T47D (cell line): ENCODE results near the gene PDE4D.

Experiments
- DNase-seq, 2 experiments: peaks; one replicate each; pipeline versions ENCODE4 v3.0.0 to v3.0.0-alpha.2; 2011 to 2012; ENCODE audit warnings: low read depth in 1 of 2, low spot score in 1 of 2
- JUND ChIP-seq: IDR thresholded peaks from 2 replicates; pipeline ENCODE4 v1.6.1; 2012; ENCODE audit warnings: low read depth
- in situ Hi-C: cut with HindIII; loops from 2 replicates; pipeline ENCODE4 v1.10.0; 2016; ENCODE audit warnings: low sequenced_read_pairs, low pct_unique_long_range_greater_than_20kb

PDE4D gene

DNA sequence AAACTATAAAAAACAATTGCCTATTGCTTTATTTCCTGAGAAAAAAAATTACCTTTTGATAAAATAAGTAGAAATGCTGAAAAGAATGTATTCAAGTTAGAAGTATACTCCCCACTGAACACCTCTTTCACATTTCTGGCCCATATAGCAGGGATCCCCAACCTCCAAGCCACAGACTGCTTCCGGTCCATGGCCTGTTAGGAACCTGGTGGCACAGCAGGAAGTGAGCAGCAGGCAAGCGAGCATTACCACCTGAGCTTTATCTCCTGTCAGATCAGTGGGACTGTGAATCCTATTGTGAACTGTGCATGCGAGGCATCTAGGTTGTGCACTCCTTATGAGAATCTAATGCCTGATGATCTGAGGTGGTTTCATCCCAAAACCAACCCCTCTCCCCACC is 746.8 kb downstream of the PDE4D start:
- no peak for TF ChIP-seq JUND
- DNase-seq, result no peak
- in situ Hi-C loops, result no loop called here

DNA sequence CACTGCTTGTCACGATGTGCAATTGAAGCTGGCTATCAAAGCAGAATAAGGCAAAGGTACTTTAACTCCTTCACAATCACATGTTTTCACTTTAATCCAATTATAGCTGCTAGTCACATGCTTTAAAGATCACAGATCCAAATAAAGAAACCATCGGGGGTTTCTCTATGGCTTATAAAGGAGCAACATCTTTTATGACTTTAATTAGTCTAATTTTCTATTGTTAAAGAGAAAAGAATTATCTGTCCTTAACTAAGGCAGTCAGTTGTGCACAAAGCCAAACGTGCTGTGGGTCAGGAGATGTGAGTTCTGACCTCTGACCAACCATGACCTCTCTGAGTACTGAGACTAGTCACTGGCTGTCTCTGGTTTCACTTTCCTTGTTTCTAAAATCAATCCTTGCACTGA is 749.6 kb downstream of the PDE4D start:
- in situ Hi-C loops, result no loop called here
- DNase-seq, result no peak
- no peak for TF ChIP-seq JUND

DNA sequence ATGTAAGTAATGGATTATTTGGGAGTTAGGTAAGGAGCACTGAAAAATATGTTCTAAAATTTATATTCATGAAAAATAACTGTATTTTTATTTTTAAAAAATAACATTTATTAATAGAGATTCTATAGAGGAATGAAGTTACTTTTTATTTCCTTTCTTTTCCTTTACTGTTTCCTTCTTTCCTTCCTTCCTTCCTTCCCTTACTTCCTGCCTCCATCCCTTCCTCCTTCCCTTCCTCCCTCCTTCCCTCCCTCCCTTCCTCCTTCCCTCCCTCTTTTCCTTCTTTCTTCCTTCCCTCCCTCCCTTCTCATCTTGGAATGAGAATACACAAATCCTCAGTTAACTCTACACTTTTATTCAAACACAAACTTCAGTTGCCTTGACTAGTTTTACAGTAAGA is 750.6 kb downstream of the PDE4D start:
- no peak for TF ChIP-seq JUND
- no peak for DNase-seq
- in situ Hi-C loops, result no loop called here

DNA sequence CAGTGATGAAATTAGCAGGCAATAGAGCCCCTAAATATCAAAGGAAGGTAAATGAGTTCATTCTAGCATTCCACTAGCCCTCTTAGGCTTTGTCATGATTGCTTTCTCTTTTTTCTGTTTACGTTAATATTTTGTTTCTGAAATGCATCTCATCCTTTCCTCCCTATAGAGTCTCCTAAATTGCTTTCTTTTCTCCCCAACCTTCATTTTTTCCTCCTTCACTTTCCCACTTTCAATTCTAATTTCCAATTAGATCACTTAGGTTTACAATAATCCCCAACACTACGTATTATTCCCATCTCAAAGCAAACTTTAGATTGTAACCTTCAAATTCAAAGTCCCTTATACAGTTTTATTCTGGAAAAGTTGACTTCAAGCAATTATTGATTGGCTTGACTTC is 751.4 kb downstream of the PDE4D start:
- in situ Hi-C loops, result no loop called here
- no peak for TF ChIP-seq JUND
- DNase-seq, result no peak

DNA sequence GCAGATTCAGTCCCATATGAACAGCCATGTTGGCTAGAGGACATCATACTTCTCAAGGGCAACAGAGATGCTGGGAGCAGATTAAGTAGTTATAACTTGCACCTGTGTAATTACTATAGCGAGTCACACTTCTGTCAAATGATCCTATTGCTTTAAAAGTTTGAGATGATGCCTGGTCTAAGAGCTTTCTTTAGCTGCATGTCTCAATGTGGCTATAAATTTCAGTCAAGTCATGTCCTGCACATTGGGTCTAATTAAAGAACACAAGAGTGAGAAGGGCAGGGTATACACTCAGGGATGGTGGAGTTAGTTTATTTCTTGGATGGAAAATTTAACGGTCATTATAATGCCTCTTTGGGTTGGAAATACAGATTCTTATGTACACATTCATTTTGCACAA is 753.4 kb downstream of the PDE4D start:
- DNase-seq, result no peak
- TF ChIP-seq JUND, result no peak
- in situ Hi-C loops, result no loop called here

DNA sequence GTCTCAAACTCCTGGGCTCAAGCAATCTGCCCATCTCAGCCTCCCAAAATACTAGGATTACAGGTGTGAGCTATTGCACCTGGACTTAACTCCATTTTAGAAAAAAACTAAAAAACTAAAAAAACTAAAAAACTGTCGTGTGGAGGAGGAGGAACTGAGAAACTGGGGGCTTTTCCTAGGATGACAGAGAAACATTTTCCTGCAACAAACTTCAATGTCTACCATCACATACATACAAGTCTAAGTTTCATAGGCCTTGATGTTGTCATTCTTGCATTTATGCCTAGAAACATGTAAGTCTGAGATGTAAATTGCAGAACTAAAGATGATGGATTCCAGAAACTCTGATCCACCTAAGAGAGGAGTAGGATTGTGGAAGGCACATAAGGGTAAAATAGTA is 753.8 kb downstream of the PDE4D start:
- in situ Hi-C loops, result no loop called here
- no peak for DNase-seq
- TF ChIP-seq JUND, result no peak

DNA sequence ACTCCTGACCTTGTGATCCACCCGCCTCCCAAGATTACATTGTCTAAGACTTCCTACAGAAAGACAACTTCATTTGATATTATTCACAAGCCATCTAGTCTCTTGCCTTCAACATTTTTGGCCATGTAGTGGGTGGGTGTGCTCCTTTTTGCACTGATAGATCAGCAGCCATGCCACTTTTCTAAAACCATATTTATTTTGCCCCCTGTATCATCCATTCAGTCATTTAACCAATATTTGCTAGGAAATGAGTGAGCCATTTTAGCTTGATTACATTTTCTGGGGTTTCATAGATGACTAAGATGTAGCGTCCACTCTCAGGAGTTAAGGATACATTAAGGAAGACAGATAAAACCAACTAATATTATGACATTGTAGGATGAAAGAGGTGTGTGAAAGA is 755.0 kb downstream of the PDE4D start:
- no peak for TF ChIP-seq JUND
- DNase-seq, result no peak
- in situ Hi-C loops, result no loop called here

DNA sequence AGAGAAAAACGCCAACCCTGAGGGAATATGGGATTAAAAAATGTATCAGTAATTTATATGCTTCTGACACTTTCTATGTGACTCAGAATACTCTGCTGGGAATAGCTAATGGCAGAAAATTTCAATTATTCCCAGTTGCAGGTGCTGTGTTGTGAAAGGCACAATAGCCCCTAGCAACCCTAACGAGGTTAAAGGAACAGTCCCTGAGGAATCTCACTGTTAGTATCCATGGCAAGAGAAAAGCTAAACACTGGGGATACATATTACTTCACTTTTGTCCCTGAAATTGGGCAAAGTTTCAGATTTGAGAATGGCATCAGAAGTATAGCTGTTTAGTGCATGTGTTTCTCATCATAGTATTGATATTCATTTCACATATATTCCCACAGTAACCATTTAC is 755.7 kb downstream of the PDE4D start:
- no peak for DNase-seq
- in situ Hi-C loops, result no loop called here
- no peak for TF ChIP-seq JUND

DNA sequence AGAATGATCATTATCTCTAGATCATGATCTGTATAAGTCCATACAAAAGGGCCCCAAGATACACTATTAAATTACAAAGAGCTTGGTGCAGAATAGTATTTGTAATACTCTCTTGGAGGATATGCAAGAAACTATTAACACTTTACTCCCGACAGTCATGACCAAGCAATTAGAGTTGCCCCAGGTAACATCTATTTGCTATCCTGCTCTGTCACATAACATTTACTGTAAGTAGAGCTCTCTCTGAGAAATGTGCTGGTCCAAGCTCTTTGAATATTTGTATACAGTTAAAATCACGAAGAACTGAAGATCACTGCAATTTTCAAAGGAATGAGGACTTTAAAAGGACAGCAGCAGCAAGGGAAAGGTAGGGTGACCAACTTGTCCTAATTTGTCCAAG is 757.0 kb downstream of the PDE4D start:
- in situ Hi-C loops, result no loop called here
- no peak for DNase-seq
- no peak for TF ChIP-seq JUND

DNA sequence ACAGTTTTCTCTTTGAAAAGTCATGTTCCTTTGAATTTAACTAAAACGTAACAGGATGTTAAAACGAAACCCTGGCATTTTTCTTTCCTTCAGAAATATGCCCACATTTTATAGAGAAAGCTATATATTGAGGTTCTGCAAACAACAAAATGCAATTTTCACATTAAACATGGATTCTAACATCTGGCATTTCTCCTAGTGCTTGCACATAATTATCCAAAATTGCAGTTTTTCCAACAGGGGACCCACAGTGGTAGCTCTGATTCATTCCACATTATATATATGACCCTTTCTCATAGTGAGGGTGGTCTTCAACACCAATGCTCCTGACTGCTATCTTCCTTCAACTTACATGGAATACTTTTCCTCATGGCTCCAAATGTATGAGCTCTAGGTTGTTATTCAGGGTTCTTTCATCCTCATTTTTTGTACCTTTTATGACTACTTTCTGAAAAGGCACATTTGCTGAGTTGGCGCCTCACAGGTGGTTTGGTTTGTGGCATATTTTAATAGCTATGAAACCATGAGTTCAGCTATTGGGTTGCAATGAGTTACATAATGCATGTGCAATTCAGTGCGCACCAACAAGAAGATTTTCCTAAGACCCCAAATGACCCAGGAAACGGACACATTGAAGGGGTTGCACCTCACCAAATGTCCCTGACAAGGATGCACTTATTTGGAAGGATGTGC is 758.9 kb downstream of the PDE4D start:
- no peak for TF ChIP-seq JUND
- in situ Hi-C loops, result no loop called here
- DNase-seq, result no peak

DNA sequence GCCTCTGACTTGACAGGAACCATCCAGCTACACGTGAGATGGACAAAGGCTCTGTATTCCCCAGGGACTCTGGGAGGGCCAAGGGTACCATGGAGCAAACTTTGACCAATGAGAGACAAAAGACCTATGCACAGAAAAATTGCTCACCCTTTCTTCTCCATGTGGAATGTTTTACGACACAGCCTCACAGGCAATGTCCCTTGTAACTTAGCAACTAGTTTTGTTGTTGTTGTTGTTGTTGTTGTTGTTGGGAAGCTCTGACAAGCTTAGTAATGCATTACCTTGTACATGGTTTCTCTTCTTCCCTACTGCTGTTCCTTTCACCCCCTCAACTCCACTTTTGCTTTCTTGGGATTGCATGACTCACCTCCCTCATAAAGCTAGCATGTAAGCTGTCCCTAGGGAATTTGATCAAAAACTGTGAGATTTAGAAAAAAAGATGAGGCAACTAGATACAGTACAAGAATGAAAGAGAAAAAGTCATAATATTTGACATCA is 759.7 kb downstream of the PDE4D start:
- no peak for DNase-seq
- TF ChIP-seq JUND, result no peak
- in situ Hi-C loops, result no loop called here

DNA sequence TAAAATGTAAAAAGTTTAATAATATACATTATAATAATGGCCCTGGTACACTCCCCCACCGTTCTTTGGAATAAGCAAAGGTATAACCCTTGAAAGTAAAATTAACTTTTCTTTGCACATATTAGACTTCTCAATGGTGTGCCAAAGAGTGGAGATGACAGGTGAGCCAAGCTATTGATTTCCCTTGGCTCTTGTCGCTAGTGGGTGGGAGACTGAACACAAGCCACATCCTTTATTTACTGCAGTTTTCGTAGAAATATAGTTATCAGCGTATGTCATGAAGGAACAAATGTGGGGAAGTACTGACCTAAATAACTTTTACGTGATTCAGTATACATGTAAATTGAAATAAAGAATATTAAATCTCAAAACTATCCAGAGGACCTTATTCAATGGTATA is 761.4 kb downstream of the PDE4D start:
- in situ Hi-C loops, result no loop called here
- no peak for DNase-seq
- no peak for TF ChIP-seq JUND

DNA sequence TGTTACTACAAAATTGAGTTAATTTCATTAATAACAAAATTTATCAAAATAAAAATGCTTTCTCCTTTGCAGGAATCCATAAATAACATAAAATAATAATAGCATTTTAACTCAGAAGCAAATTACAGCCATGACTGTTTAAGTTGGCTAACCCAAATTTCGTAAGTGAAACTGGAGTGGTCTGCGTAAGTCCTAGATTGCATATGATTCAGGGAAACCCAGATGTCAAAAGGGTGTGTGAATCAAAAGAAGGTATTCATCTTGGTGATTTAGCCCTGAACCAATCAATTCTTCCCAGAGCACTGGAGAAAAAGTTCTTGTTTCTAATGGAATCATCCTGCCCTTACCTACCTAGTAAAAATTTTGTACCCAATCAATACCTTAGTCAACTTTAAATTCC is 763.1 kb downstream of the PDE4D start:
- DNase-seq, result no peak
- in situ Hi-C loops, result no loop called here
- no peak for TF ChIP-seq JUND

DNA sequence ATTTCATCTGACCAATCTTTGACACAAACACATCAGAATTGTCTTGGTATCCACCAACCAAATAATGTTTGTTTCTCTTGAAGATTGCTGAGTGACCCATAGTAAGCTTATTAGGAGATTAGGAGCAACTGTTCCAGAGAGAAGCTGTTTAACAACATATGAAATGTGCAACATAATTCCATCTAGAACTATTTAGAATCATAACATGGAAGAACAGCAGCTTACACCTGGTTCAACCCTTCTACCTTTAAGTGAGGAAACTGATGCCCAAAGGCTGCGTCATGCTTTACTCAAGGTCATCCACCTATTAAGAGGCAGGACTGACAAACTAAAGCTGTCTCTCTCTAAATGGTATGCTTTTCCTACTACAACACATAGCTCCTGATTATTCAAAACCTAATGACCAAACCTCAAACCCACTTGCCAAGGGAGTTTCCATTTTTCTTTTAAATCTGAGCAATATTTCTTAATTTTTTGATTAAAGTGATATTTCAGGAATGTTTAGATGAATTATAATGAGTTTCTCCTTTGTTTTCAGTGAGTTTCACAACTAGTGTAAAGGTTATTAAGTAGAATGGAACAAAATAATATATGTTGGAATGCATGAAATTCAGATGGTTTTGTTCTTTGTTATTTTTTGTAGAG is 764.8 kb downstream of the PDE4D start:
- no peak for DNase-seq
- in situ Hi-C loops, result no loop called here
- no peak for TF ChIP-seq JUND
